WTC11 (cell line): Measurements from ENCODE around the gene FAM118B. TPM values are rescaled to one million over a fixed set of nuclear protein-coding genes. Genes with fewer than 3 reads are reported as not detected.
A peak's percentile ranks its signal among the peaks of the same experiment; 100 is the strongest.

Experiments used
- ATAC-seq: fragments of 200-7000 bp; cut with Tn5 transposase; 2 replicates; pipeline ENCODE4 v1.10.0; 2021; ENCODE audit warnings: mild to moderate bottlenecking, moderate library complexity
- CTCF ChIA-PET: fragments of 300-600 bp; sonication (Branson Sonifier 250); formaldehyde crosslinking; loops from one replicate; lab custom pipeline; 2021; ENCODE audit warnings: antibody characterized with exemption; lab: Charles Lee
- POLR2A ChIA-PET: fragments of 350-600 bp; sonication (Branson Sonifier 250); formaldehyde crosslinking; loops from one replicate; lab custom pipeline; 2021; ENCODE audit warnings: antibody characterized with exemption; lab: Charles Lee
- DNase-seq: peaks from one replicate; pipeline ENCODE4 v3.0.0; 2021; ENCODE audit warnings: low spot score
- H3K27ac Mint-ChIP-seq: 2 replicates; pipeline ENCODE4 v1.8.0; 2021; ENCODE audit warnings: mixed read lengths
- H3K27me3 Mint-ChIP-seq: 2 replicates; pipeline ENCODE4 v1.8.0; 2021; ENCODE audit warnings: low read depth, mild to moderate bottlenecking, moderate library complexity, mixed read lengths
- H3K36me3 Mint-ChIP-seq: 2 replicates; pipeline ENCODE4 v1.8.0; 2021; ENCODE audit warnings: mixed read lengths
- H3K4me1 Mint-ChIP-seq: 2 replicates; pipeline ENCODE4 v1.8.0; 2022; ENCODE audit warnings: mixed read lengths
- H3K4me3 Mint-ChIP-seq: 2 replicates; pipeline ENCODE4 v1.8.0; 2021; ENCODE audit warnings: mild to moderate bottlenecking, moderate library complexity, mixed read lengths
- H3K9me3 Mint-ChIP-seq: 2 replicates; pipeline ENCODE4 v1.8.0; 2021; ENCODE audit warnings: mixed read lengths
- AFF4 ChIP-seq: sonication (generic); formaldehyde crosslinking; IDR thresholded peaks from 2 replicates; pipeline ENCODE4 v1.8.1; 2023; ENCODE audit warnings: mild to moderate bottlenecking, missing genetic modification reagents, borderline replicate concordance
- ATF1 ChIP-seq: sonication (generic); formaldehyde crosslinking; IDR thresholded peaks from 2 replicates; pipeline ENCODE4 v1.8.1; 2023; ENCODE audit warnings: mild to moderate bottlenecking, moderate library complexity, missing genetic modification reagents
- E2F1 ChIP-seq: sonication (generic); formaldehyde crosslinking; IDR thresholded peaks from 2 replicates; pipeline ENCODE4 v1.8.0; 2022; ENCODE audit warnings: mild to moderate bottlenecking, missing genetic modification reagents
- E2F5 ChIP-seq: sonication (generic); formaldehyde crosslinking; IDR thresholded peaks from 2 replicates; pipeline ENCODE4 v1.8.1; 2022; ENCODE audit warnings: mild to moderate bottlenecking, moderate library complexity, missing genetic modification reagents
- ERG ChIP-seq: fragments of 250-450 bp; sonication (Bioruptor Pico); IDR thresholded peaks from 2 replicates; pipeline ENCODE4 v1.8.0; 2021; ENCODE audit warnings: mild to moderate bottlenecking
- HMGXB4 ChIP-seq: sonication (generic); formaldehyde crosslinking; IDR thresholded peaks from 2 replicates; pipeline ENCODE4 v1.8.1; 2023; ENCODE audit warnings: mild to moderate bottlenecking, moderate library complexity, missing genetic modification reagents
- JUN ChIP-seq: sonication (generic); formaldehyde crosslinking; IDR thresholded peaks from 2 replicates; pipeline ENCODE4 v1.8.0; 2023; ENCODE audit warnings: mild to moderate bottlenecking, missing genetic modification reagents
- NR1H2 ChIP-seq: sonication (generic); formaldehyde crosslinking; IDR thresholded peaks from 2 replicates; pipeline ENCODE4 v1.9.0; 2021; ENCODE audit warnings: mild to moderate bottlenecking, moderate library complexity, missing genetic modification reagents
- PREB ChIP-seq: sonication (generic); formaldehyde crosslinking; IDR thresholded peaks from 2 replicates; pipeline ENCODE4 v1.8.1; 2022; ENCODE audit warnings: mild to moderate bottlenecking, missing genetic modification reagents, moderate library complexity, borderline replicate concordance
- SMAD3 ChIP-seq: sonication (generic); formaldehyde crosslinking; IDR thresholded peaks from 2 replicates; pipeline ENCODE4 v1.8.0; 2022; ENCODE audit warnings: missing genetic modification reagents, mild to moderate bottlenecking, borderline replicate concordance
- SP1 ChIP-seq: sonication (generic); formaldehyde crosslinking; conservative IDR thresholded peaks from 2 replicates; pipeline ENCODE4 v1.8.1; 2022; ENCODE audit warnings: missing genetic modification reagents
- ZNF416 ChIP-seq: fragments of 250-450 bp; sonication (Bioruptor Pico); IDR thresholded peaks from 2 replicates; pipeline ENCODE4 v1.9.0; 2021; ENCODE audit warnings: mild to moderate bottlenecking, inconsistent platforms
- ZNF512 ChIP-seq: sonication (generic); formaldehyde crosslinking; IDR thresholded peaks from 2 replicates; pipeline ENCODE4 v1.8.1; 2022; ENCODE audit warnings: missing genetic modification reagents, borderline replicate concordance
- total RNA-seq: library from RNA; stranded (reverse); gene quantifications from 3 replicates; pipeline ENCODE4 v1.2.3, GENCODE V29; 2021

The FAM118B gene
- total RNA-seq, 1 experiment from 2014 or later: 35.3 TPM

GRCh38 chr11:126186708-126187529 is 24.7 kb upstream of the FAM118B start:
- peak; percentile 53 for ATAC-seq
- POLR2A ChIA-PET: no interaction called here
- peaks cover 6% of the 10 kb centered on the region for H3K4me1 Mint-ChIP-seq
- no peak overlapping the region for H3K4me3 Mint-ChIP-seq
- no peaks in the 10 kb centered on the region for H3K9me3 Mint-ChIP-seq
- no peak for TF ChIP-seq ZNF512 (CRISPR knock-in tag)
- no peak for TF ChIP-seq HMGXB4 (CRISPR knock-in tag)
- no peak for TF ChIP-seq JUN (CRISPR knock-in tag)
- no peak for TF ChIP-seq E2F1
- no peak for TF ChIP-seq SP1 (CRISPR knock-in tag)
- TF ChIP-seq NR1H2: no peak
- no peak for TF ChIP-seq ERG (CRISPR knock-in tag)
- no peak for TF ChIP-seq SMAD3 (CRISPR knock-in tag)
- TF ChIP-seq AFF4 (CRISPR knock-in tag): no peak
- no peak for TF ChIP-seq ZNF416
- TF ChIP-seq PREB (CRISPR knock-in tag): no peak
- no peak for TF ChIP-seq ATF1 (CRISPR knock-in tag)
- no peak for TF ChIP-seq E2F5
- TF ChIP-seq, all 79 proteins: peak for 0
- peak overlapping the region; percentile 66; the same call in 1 of the 2 replicates for H3K27ac Mint-ChIP-seq
- peak; percentile 24 for DNase-seq
- H3K27me3 Mint-ChIP-seq: no peaks in the 10 kb centered on the region
- CTCF ChIA-PET: interaction anchor here (1.1 to 3.2 kb wide), 7 partner anchors 27 to 269 kb away, joined by 3 to 9 read pairs (median 5); no protein-coding TSS in a partner anchor
- H3K36me3 Mint-ChIP-seq: peaks cover 6% of the 10 kb centered on the region; the same call in 1 of the 2 replicates
